Measurements from ENCODE around the gene PDZK1.
"Not testable (repeated sequence)": the region's sequence is repeated elsewhere in the genome, so short reads cannot be mapped to it uniquely, and the experiment has no call there.

PDZK1 gene

DNA sequence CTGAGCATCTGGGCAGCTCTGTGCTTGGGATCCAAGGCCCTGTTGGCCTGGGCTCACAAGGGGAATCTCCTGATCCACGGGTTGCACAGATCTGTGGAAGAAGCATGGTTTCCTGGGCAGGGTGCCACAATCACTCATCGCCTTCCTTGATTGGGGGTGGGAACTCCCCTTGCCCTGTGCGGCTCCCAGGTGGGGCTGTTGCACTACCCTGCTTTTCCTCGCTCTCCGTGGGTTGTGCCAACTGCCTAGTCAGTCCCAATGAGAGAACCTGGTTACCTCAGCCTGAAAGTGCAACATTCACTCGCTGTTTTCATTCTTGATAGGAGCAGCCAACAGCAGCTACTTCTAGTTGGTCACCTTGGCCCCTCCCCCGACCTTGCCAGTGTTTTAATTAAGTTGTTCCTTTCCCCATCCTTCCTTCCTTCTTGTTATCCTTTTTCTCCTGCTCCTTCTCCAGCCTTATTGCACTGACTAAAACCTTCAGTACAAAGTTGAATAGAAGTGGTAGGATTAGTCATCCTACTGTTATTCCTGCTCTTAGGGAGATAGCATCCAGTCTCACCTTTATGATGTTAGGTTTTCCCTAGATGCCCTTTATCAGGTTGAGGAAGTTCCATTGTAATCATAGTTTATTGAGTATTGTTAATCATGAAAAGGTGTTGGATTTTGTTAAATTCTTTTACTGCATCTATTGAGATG lies 50.8 kb downstream of the PDZK1 start:
- DNase-seq (ENCODE audit: low read depth): not testable (repeated sequence)

DNA sequence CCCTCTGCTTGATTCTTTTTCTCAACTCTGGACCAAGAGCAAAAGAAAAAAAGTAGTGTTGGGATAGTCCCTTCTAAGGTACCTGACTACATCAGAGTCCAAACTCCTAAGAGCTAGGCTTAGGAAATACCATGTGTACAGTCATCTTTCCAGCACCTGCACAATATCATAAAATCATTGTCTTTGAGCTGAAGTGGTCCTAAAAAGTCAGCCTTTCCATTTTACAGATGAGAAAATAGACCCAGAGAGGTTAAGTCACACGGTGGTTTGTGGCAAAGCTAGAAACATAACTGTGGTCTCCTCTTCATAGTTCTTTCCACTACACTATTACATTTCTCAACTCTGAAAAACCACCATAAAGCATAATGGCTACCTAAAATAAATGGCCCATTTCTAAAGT lies 63.2 kb downstream of the PDZK1 start:
- not testable (repeated sequence) for DNase-seq (ENCODE audit: low read depth)

DNA sequence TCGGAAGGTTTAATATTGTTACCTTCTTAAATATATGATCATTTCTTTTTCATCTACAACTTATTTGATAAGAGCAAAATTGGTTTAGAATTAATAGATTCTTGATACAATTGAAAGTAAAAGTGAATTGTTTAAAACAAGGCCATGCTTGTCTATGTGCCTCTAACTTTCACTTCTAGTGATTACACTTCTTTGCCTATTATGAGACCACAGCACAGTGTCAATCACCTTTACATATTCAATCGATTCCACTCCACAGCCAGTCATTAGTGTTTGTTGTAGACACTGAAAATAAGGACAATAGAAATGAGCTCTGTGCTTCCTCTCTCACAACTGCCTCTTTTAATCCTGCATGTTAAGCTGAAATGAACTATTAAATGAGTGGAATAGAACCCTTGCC lies 65.3 kb downstream of the PDZK1 start:
- not testable (repeated sequence) for DNase-seq (ENCODE audit: low read depth)

- not testable (repeated sequence) for DNase-seq (ENCODE audit: low read depth)
These were observed 70.9 kb downstream of the PDZK1 start for GRCh38 chr1:145636237-145636636.

DNA sequence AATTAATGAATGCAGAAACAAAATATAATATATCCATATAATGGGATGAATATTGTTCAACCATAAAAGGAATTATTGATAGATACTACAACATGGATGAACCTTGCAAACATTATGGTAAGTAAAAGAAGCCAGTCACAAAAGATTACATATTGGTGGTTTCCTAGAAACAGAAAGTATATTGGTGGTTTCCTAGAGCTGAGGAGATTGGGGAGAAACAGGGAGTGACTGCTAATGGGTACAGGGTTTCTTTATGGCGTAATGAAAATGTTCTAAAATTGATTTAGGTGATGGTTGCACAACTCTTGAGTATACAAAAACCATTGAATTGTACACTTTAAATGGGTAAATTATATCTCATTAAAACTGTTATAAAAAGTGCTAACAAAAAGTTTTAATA lies 85.0 kb downstream of the PDZK1 start:
- not testable (repeated sequence) for DNase-seq (ENCODE audit: low read depth)
